ENCODE results near the gene UBE2J1. TPM values are rescaled to one million over a fixed set of nuclear protein-coding genes. Genes with fewer than 3 reads are reported as not detected.
A peak's percentile ranks its signal among the peaks of the same experiment; 100 is the strongest.

UBE2J1 gene
- total and polyA plus RNA-seq, 2 donors (not counting 1 experiment from before 2014, with no cell fraction given), result 27.6 to 53.6 TPM

GRCh38 chr6:89353702-89354392, 1.3 kb upstream of the UBE2J1 start:
- TF ChIP-seq CTCF (conservative IDR thresholded peaks at IDR 0.05 in 1 of 2, IDR thresholded peaks at IDR 0.05 in 1 of 2; ENCODE audit: low read depth in 1 of 2, low read length in 2 of 2) (no peak), EZH2 (IDR thresholded peaks at IDR 0.05; ENCODE audit: low read length, missing control alignments) (no peak)

GRCh38 chr6:89353118-89353556, 615 bp upstream of the UBE2J1 start:
- Histone ChIP-seq H4K20me1 (ENCODE audit: control insufficient read depth, extremely low read depth, insufficient read depth, low read length) (no peaks in the 10 kb centered on the region), H3K4me2 (ENCODE audit: extremely low read depth, insufficient read depth, low read length) (peak overlapping the region; percentile 72), H3K27ac (ENCODE audit: insufficient read depth, low read length) (peak overlapping the region; percentile 93), H3K9me3 (ENCODE audit: control insufficient read depth, insufficient read depth, low read depth, low read length) (no peaks in the 10 kb centered on the region), H3K9ac (ENCODE audit: insufficient read depth, low read length) (peak overlapping the region; percentile 98), H2AFZ (ENCODE audit: low read length) (no peak overlapping the region), H3K27me3 (ENCODE audit: control insufficient read depth, insufficient read depth, low read length) (no peaks in the 10 kb centered on the region), H3K4me1 (ENCODE audit: control insufficient read depth, extremely low read depth, insufficient read depth, low read length) (no peaks in the 10 kb centered on the region), H3K36me3 (ENCODE audit: control insufficient read depth, insufficient read depth, low read length) (no peaks in the 10 kb centered on the region), H3K4me3 (replicated peaks in 1 of 4; ENCODE audit: control extremely low read depth in 1 of 4, insufficient read depth in 1 of 4, low read depth in 3 of 4, low read length in 4 of 4) (peak overlapping the region; percentile 38 to 78 (median 73)), H3K79me2 (ENCODE audit: control insufficient read depth, insufficient read depth, low read length) (peaks cover 41% of the 10 kb centered on the region)
- DNase-seq (ENCODE audit: low read depth in 2 of 2), result no peak
- TF ChIP-seq CTCF (conservative IDR thresholded peaks at IDR 0.05 in 1 of 2, IDR thresholded peaks at IDR 0.05 in 1 of 2; ENCODE audit: low read depth in 1 of 2, low read length in 2 of 2), result no peak
- no peak for TF ChIP-seq EZH2 (IDR thresholded peaks at IDR 0.05; ENCODE audit: low read length, missing control alignments)

More at GRCh38 chr6:89353702-89354392, 1.3 kb upstream of the UBE2J1 start:
- Histone ChIP-seq H3K4me3 (replicated peaks in 1 of 4; ENCODE audit: control extremely low read depth in 1 of 4, insufficient read depth in 1 of 4, low read depth in 3 of 4, low read length in 4 of 4) (peak overlapping the region in 1 of 4 experiments; percentile 78), H2AFZ (ENCODE audit: low read length) (no peak overlapping the region), H3K4me2 (ENCODE audit: extremely low read depth, insufficient read depth, low read length) (no peak overlapping the region), H3K4me1 (ENCODE audit: control insufficient read depth, extremely low read depth, insufficient read depth, low read length) (no peaks in the 10 kb centered on the region), H4K20me1 (ENCODE audit: control insufficient read depth, extremely low read depth, insufficient read depth, low read length) (no peaks in the 10 kb centered on the region), H3K9me3 (ENCODE audit: control insufficient read depth, insufficient read depth, low read depth, low read length) (no peaks in the 10 kb centered on the region), H3K79me2 (ENCODE audit: control insufficient read depth, insufficient read depth, low read length) (peaks cover 35% of the 10 kb centered on the region), H3K27ac (ENCODE audit: insufficient read depth, low read length) (no peak overlapping the region), H3K9ac (ENCODE audit: insufficient read depth, low read length) (no peak overlapping the region), H3K27me3 (ENCODE audit: control insufficient read depth, insufficient read depth, low read length) (no peaks in the 10 kb centered on the region), H3K36me3 (ENCODE audit: control insufficient read depth, insufficient read depth, low read length) (no peaks in the 10 kb centered on the region)
- no peak for DNase-seq (ENCODE audit: low read depth in 2 of 2)

- peak overlapping the region; percentile 72 to 88 (median 76) for H3K4me3 ChIP-seq (replicated peaks in 1 of 4; ENCODE audit: control extremely low read depth in 1 of 4, insufficient read depth in 1 of 4, low read depth in 3 of 4, low read length in 4 of 4)
- H3K4me2 ChIP-seq (ENCODE audit: extremely low read depth, insufficient read depth, low read length), result peak overlapping the region; percentile 60
- peaks cover 52% of the 10 kb centered on the region for H3K79me2 ChIP-seq (ENCODE audit: control insufficient read depth, insufficient read depth, low read length)
- no peaks in the 10 kb centered on the region for H3K36me3 ChIP-seq (ENCODE audit: control insufficient read depth, insufficient read depth, low read length)
- no peaks in the 10 kb centered on the region for H3K4me1 ChIP-seq (ENCODE audit: control insufficient read depth, extremely low read depth, insufficient read depth, low read length)
- TF ChIP-seq EZH2 (IDR thresholded peaks at IDR 0.05; ENCODE audit: low read length, missing control alignments) (no peak), CTCF (conservative IDR thresholded peaks at IDR 0.05 in 1 of 2, IDR thresholded peaks at IDR 0.05 in 1 of 2; ENCODE audit: low read depth in 1 of 2, low read length in 2 of 2) (no peak)
- DNase-seq (ENCODE audit: low read depth in 2 of 2), result peak in 1 of 2 donors; percentile 21
- H3K27me3 ChIP-seq (ENCODE audit: control insufficient read depth, insufficient read depth, low read length), result no peaks in the 10 kb centered on the region
- H3K9ac ChIP-seq (ENCODE audit: insufficient read depth, low read length), result peak overlapping the region; percentile 98
- H4K20me1 ChIP-seq (ENCODE audit: control insufficient read depth, extremely low read depth, insufficient read depth, low read length), result no peaks in the 10 kb centered on the region
- H3K27ac ChIP-seq (ENCODE audit: insufficient read depth, low read length), result peak overlapping the region; percentile 93
- H2AFZ ChIP-seq (ENCODE audit: low read length), result peak overlapping the region; percentile 63
- H3K9me3 ChIP-seq (ENCODE audit: control insufficient read depth, insufficient read depth, low read depth, low read length), result no peaks in the 10 kb centered on the region
Measured at GRCh38 chr6:89351671-89352277, 748 bp downstream of the UBE2J1 start.

Measured in fibroblast of lung (primary cell).